GM23338 (cell line): Measurements from ENCODE around the gene ATAD5. TPM values are rescaled to one million over a fixed set of nuclear protein-coding genes. Genes with fewer than 3 reads are reported as not detected.
A peak's percentile ranks its signal among the peaks of the same experiment; 100 is the strongest.

Source experiments
- ATAC-seq: fragments of 200-7000 bp; cut with Tn5 transposase; 3 replicates; pipeline ENCODE4 v1.9.1; 2020
- DNase-seq: peaks from one replicate; pipeline ENCODE4 v3.0.0-alpha.2; 2015; ENCODE audit warnings: low spot score
- H2AFZ ChIP-seq: fragments of 200-600 bp; sonication (generic); 2 replicates; pipeline ENCODE4 v1.8.0; 2016; ENCODE audit warnings: antibody characterized with exemption, mild to moderate bottlenecking, moderate library complexity
- H3F3A ChIP-seq: fragments of 200-600 bp; sonication (generic); replicated peaks from 2 replicates; pipeline ENCODE4 v1.8.0; 2017; ENCODE audit warnings: antibody characterized with exemption, mixed run types, low read depth
- H3K27ac ChIP-seq: fragments of 200-600 bp; sonication (generic); 2 replicates; pipeline ENCODE4 v1.6.1; 2016; ENCODE audit warnings: low read depth
- H3K27me3 ChIP-seq: fragments of 200-600 bp; sonication (generic); 2 replicates; pipeline ENCODE4 v1.8.0; 2016; ENCODE audit warnings: mild to moderate bottlenecking, mixed run types, moderate library complexity; ENCODE audit not compliant: insufficient read depth
- H3K36me3 ChIP-seq: fragments of 200-600 bp; sonication (generic); 2 replicates; pipeline ENCODE4 v1.8.0; 2016; ENCODE audit warnings: mild to moderate bottlenecking; ENCODE audit not compliant: insufficient read depth
- H3K4me1 ChIP-seq: fragments of 200-600 bp; sonication (generic); 2 replicates; pipeline ENCODE4 v1.8.0; 2016; ENCODE audit warnings: mild to moderate bottlenecking, moderate library complexity; ENCODE audit not compliant: insufficient read depth
- H3K4me2 ChIP-seq: fragments of 200-600 bp; sonication (generic); 2 replicates; pipeline ENCODE4 v1.7.1; 2017; ENCODE audit warnings: mixed run types
- H3K4me3 ChIP-seq: fragments of 200-600 bp; sonication (generic); 2 replicates; pipeline ENCODE4 v1.6.1; 2016; ENCODE audit warnings: mixed run types
- H3K79me2 ChIP-seq: fragments of 200-600 bp; sonication (generic); replicated peaks from 2 replicates; pipeline ENCODE4 v1.8.0; 2017; ENCODE audit warnings: mild to moderate bottlenecking; ENCODE audit not compliant: insufficient read depth
- H3K9me2 ChIP-seq: fragments of 200-600 bp; sonication (generic); 2 replicates; pipeline ENCODE4 v1.8.0; 2017; ENCODE audit not compliant: insufficient read depth
- H4K20me1 ChIP-seq: fragments of 200-600 bp; sonication (generic); replicated peaks from 2 replicates; pipeline ENCODE4 v1.8.0; 2017; ENCODE audit warnings: mild to moderate bottlenecking; ENCODE audit not compliant: insufficient read depth
- H3K27ac Mint-ChIP-seq: 2 replicates; pipeline ENCODE4 v1.8.0; 2020; ENCODE audit warnings: inconsistent platforms, mild to moderate bottlenecking, moderate library complexity, mixed read lengths
- H3K27me3 Mint-ChIP-seq: 3 replicates; pipeline ENCODE4 v1.8.0; 2022; ENCODE audit warnings: low read depth, mild to moderate bottlenecking, moderate library complexity, mixed read lengths, inconsistent platforms; ENCODE audit not compliant: insufficient read depth, poor library complexity
- H3K36me3 Mint-ChIP-seq: 3 replicates; pipeline ENCODE4 v1.8.0; 2021; ENCODE audit warnings: low read depth, mild to moderate bottlenecking, inconsistent platforms, moderate library complexity, mixed read lengths
- H3K4me1 Mint-ChIP-seq: 3 replicates; pipeline ENCODE4 v1.8.0; 2020; ENCODE audit warnings: mild to moderate bottlenecking, inconsistent platforms, mixed read lengths
- H3K4me3 Mint-ChIP-seq: 3 replicates; pipeline ENCODE4 v1.8.0; 2021; ENCODE audit warnings: moderate library complexity, mild to moderate bottlenecking, inconsistent platforms, mixed read lengths
- H3K9me3 Mint-ChIP-seq: 3 replicates; pipeline ENCODE4 v1.8.0; 2020; ENCODE audit warnings: moderate library complexity, mild to moderate bottlenecking, inconsistent platforms, mixed read lengths
- CREB1 ChIP-seq: fragments of 250-450 bp; sonication (Bioruptor Pico); IDR thresholded peaks from 2 replicates; pipeline ENCODE4 v1.5.0; 2020; ENCODE audit warnings: low read depth, mild to moderate bottlenecking, moderate library complexity
- CTCF ChIP-seq, 2 experiments: fragments of 200-600 bp in 1 of 2; sonication (generic) in 1 of 2; conservative IDR thresholded peaks; 2 replicates each; pipeline versions ENCODE4 v1.5.1 to v1.6.1; 2016 to 2017; ENCODE audit warnings: antibody characterized with exemption in 2 of 2, low read depth in 2 of 2, mild to moderate bottlenecking in 2 of 2, moderate library complexity in 1 of 2
- ETS1 ChIP-seq: IDR thresholded peaks from 2 replicates; pipeline ENCODE4 v1.6.1; 2016; ENCODE audit warnings: antibody characterized with exemption
- EZH2 ChIP-seq: fragments of 200-600 bp; sonication (generic); IDR thresholded peaks from one replicate; pipeline ENCODE4 v1.8.0; 2017; ENCODE audit warnings: antibody characterized with exemption, mild to moderate bottlenecking, low read depth; ENCODE audit not compliant: unreplicated experiment
- JUNB ChIP-seq: IDR thresholded peaks from one replicate; pipeline ENCODE4 v1.6.1; 2016; ENCODE audit warnings: antibody characterized with exemption; ENCODE audit not compliant: unreplicated experiment
- POLR2AphosphoS5 ChIP-seq: IDR thresholded peaks from 2 replicates; pipeline ENCODE4 v1.6.1; 2016; ENCODE audit warnings: antibody characterized with exemption, low read depth
- REST ChIP-seq: IDR thresholded peaks from one replicate; pipeline ENCODE4 v1.6.1; 2018; ENCODE audit warnings: antibody characterized with exemption; ENCODE audit not compliant: unreplicated experiment
- ZNF114 ChIP-seq: fragments of 250-450 bp; sonication (Bioruptor Pico); IDR thresholded peaks from 2 replicates; pipeline ENCODE4 v1.5.0; 2020; ENCODE audit warnings: mild to moderate bottlenecking, moderate library complexity
- ZNF331 ChIP-seq: fragments of 250-450 bp; sonication (Bioruptor Pico); IDR thresholded peaks from 2 replicates; pipeline ENCODE4 v1.5.0; 2020; ENCODE audit warnings: low read depth, mild to moderate bottlenecking, moderate library complexity
- ZNF462 ChIP-seq: fragments of 250-450 bp; sonication (Bioruptor Pico); IDR thresholded peaks from 2 replicates; pipeline ENCODE4 v1.5.0; 2020; ENCODE audit warnings: mild to moderate bottlenecking, moderate library complexity
- polyA plus RNA-seq: library from polyadenylated mRNA; unstranded; fragments of >200 nt; fragmentation: Nextera tagmentation; extraction: Ambion mirVana; gene quantifications from 2 replicates; pipeline ENCODE4 v1.2.1, GENCODE V29; 2016
- total RNA-seq: library from RNA; depleted of rRNA; stranded (reverse); fragments of >200 nt; shearing (Covaris generic); gene quantifications from 2 replicates; pipeline ENCODE4 v1.2.3, GENCODE V29; 2014

ATAD5 gene
- total and polyA plus RNA-seq, 2 experiments from 2014 or later: 24.2 to 30.9 TPM

- Histone ChIP-seq H3K4me3 (no peak overlapping the region), H3K4me2 (no peak overlapping the region), H4K20me1 (peaks cover 40% of the 10 kb centered on the region), H3K27me3 (no peaks in the 10 kb centered on the region), H3K9me2 (no peaks in the 10 kb centered on the region), H3K4me1 (peaks cover 16% of the 10 kb centered on the region), H3K79me2 (peaks cover 87% of the 10 kb centered on the region), H3K27ac (0 out of 2 replicates have a peak overlapping the region, but pooled peaks have one; percentile 28), H3F3A (0 out of 2 replicates have a peak, but pooled peaks cover 6% of the 10 kb centered on the region), H3K36me3 (peaks cover 7% of the 10 kb centered on the region; the same call in 1 of the 2 replicates), H2AFZ (no peak overlapping the region)
- ATAC-seq (no peak), DNase-seq (no peak)
- H3K4me1 Mint-ChIP-seq: peaks cover 18% of the 10 kb centered on the region
- H3K27ac Mint-ChIP-seq: 0 out of 2 replicates have a peak overlapping the region, but pooled peaks have one; percentile 17
- no peaks in the 10 kb centered on the region for H3K27me3 Mint-ChIP-seq
- H3K36me3 Mint-ChIP-seq: peaks cover 14% of the 10 kb centered on the region
- no peak for TF ChIP-seq CTCF (conservative IDR thresholded peaks at IDR 0.05; ENCODE audit: low read depth in 2 of 2)
- TF ChIP-seq CREB1: no peak
- TF ChIP-seq REST: no peak
- TF ChIP-seq ETS1: no peak
- TF ChIP-seq ZNF462 (CRISPR knock-in tag): no peak
- no peak for TF ChIP-seq EZH2
- no peak for TF ChIP-seq ZNF331 (CRISPR knock-in tag)
- no peak for TF ChIP-seq JUNB
- TF ChIP-seq ZNF114 (CRISPR knock-in tag): no peak
- no peak for TF ChIP-seq POLR2AphosphoS5
- H3K4me3 Mint-ChIP-seq: no peak overlapping the region
- no peaks in the 10 kb centered on the region for H3K9me3 Mint-ChIP-seq
Observed at GRCh38 chr17:30808785-30809286, 22.9 kb upstream of the ATAD5 start.
